Transverse colon (tissue), 4 donors: Measurements from ENCODE around the gene ETHE1. TPM values are rescaled to one million over a fixed set of nuclear protein-coding genes. Genes with fewer than 3 reads are reported as not detected.
"Not testable (repeated sequence)": the region's sequence is repeated elsewhere in the genome, so short reads cannot be mapped to it uniquely, and the experiment has no call there.

Experiments
- DNase-seq: peaks from one replicate; pipeline ENCODE4 v3.0.0-alpha.2; 2019
- H3K27ac ChIP-seq, 4 donors: fragments of 200-600 bp; sonication (generic); 2 replicates each; pipeline ENCODE4 v1.5.1; 2016 to 2018; ENCODE audit warnings: inconsistent platforms in 4 of 4
- H3K27me3 ChIP-seq: fragments of 200-600 bp; sonication (generic); 2 replicates; pipeline ENCODE4 v1.5.1; 2017; ENCODE audit warnings: inconsistent platforms
- H3K36me3 ChIP-seq, 4 donors: fragments of 200-600 bp; sonication (generic); 2 replicates each; pipeline ENCODE4 v1.5.1; 2017 to 2019; ENCODE audit warnings: inconsistent platforms in 4 of 4
- H3K4me1 ChIP-seq, 4 donors: fragments of 200-600 bp; sonication (generic); 2 replicates each; pipeline ENCODE4 v1.5.1; 2017 to 2020; ENCODE audit warnings: inconsistent platforms in 4 of 4
- H3K4me3 ChIP-seq, 4 donors: fragments of 200-600 bp; sonication (generic); 1 replicate in 1 of 4; 2 replicates in 3 of 4; pipeline versions ENCODE4 v1.5.1 to v1.6.1; 2017 to 2019; ENCODE audit warnings: inconsistent platforms in 4 of 4
- H3K9me3 ChIP-seq, 2 donors: fragments of 200-600 bp; sonication (generic); 2 replicates each; pipeline ENCODE4 v1.5.1; 2017 to 2019; ENCODE audit warnings: inconsistent platforms in 2 of 2
- CTCF ChIP-seq, 5 experiments: fragments of 200-600 bp in 3 of 5; fragments of 450-650 bp in 2 of 5; sonication (generic) in 3 of 5; IDR thresholded peaks; 1 replicate in 2 of 5; 2 replicates in 3 of 5; pipeline ENCODE4 v1.5.1; 2016 to 2017; ENCODE audit warnings: antibody characterized with exemption in 5 of 5, inconsistent platforms in 3 of 5, mild to moderate bottlenecking in 2 of 5, moderate library complexity in 1 of 5
- EP300 ChIP-seq: sonication (generic); formaldehyde crosslinking; IDR thresholded peaks from one replicate; pipeline ENCODE4 v1.6.1; 2017; ENCODE audit warnings: antibody characterized with exemption, low read depth
- POLR2A ChIP-seq: fragments of 450-650 bp; IDR thresholded peaks from one replicate; pipeline ENCODE4 v1.6.1; 2016; ENCODE audit warnings: antibody characterized with exemption, mild to moderate bottlenecking, moderate library complexity
- POLR2AphosphoS5 ChIP-seq, 3 donors: sonication (generic); formaldehyde crosslinking; IDR thresholded peaks; one replicate each; pipeline ENCODE4 v1.6.1; 2016; ENCODE audit warnings: antibody characterized with exemption in 3 of 3
- WGBS, 2 donors: methylation state at CpG; one replicate each; pipeline ENCODE4 v1.1.5; 2018; ENCODE audit warnings: low coverage in 1 of 2; 5-methylcytosine and 5-hydroxymethylcytosine counted together
- in situ Hi-C, 4 donors: fragments of 200-750 bp; cut with MboI; loops; one replicate each; pipeline versions ENCODE4 v1.15.0 to v1.15.1; 2017; ENCODE audit warnings: low sequenced_read_pairs in 3 of 4, low pct_ligation_motif_present in 1 of 4, low pct_unique_long_range_greater_than_20kb in 1 of 4
- intact Hi-C: fragments of 100-400 bp; cut with DNase I; formaldehyde crosslinking; loops from one replicate; pipeline ENCODE4 v1.15.1; 2023; ENCODE audit warnings: low total_unique reads
- total RNA-seq, 4 donors: library from RNA; depleted of rRNA; stranded (reverse); fragments of >200 nt; gene quantifications; one replicate each; pipeline ENCODE4 v1.1.0, GENCODE V29; 2016

ETHE1 gene
- total RNA-seq, 4 donors from 2014 or later = 438 to 667 (median 458) TPM

GRCh38 chr19:43525836-43526771, 897 bp downstream of the ETHE1 start:
- peak; percentile 86 for DNase-seq
- in situ Hi-C loops = no loop called here
- 4% methylated on average over 19 of the region's 26 CpGs; no CpG with 5 or more reads in 1 of the 2 donors for WGBS, 2 donors
- Histone ChIP-seq H3K27ac (peak overlapping the region; percentile 92 to 97 (median 95)), H3K9me3 (no peaks in the 10 kb centered on the region), H3K4me1 (peaks cover 4 to 59% (median 37%) of the 10 kb centered on the region in 4 donors), H3K36me3 (no peaks in the 10 kb centered on the region), H3K27me3 (no peaks in the 10 kb centered on the region), H3K4me3 (peak overlapping the region; percentile 61 to 99 (median 91))
- TF ChIP-seq EP300 = peak; percentile 22
- peak; percentile 31 for TF ChIP-seq POLR2A
- TF ChIP-seq CTCF (IDR thresholded peaks at IDR 0.05) = no peak
- no peak for TF ChIP-seq POLR2AphosphoS5 (IDR thresholded peaks at IDR 0.05)
- intact Hi-C loops = no loop called here

- WGBS, 2 donors = 3 to 16% methylated on average over 5 to 12 of the region's 12 CpGs
- intact Hi-C loops (no loop called here), in situ Hi-C loops (loop anchor here in 3 of 4 donors (5.0 kb wide), 1 partner anchor 78 kb away; no protein-coding TSS in a partner anchor)
- H3K27me3 ChIP-seq = no peaks in the 10 kb centered on the region
- no peak for TF ChIP-seq CTCF (IDR thresholded peaks at IDR 0.05)
- TF ChIP-seq EP300 = no peak
- peak; percentile 46 for TF ChIP-seq POLR2A
- TF ChIP-seq POLR2AphosphoS5 (IDR thresholded peaks at IDR 0.05) = peak in 2 of 3 donors; percentile 70 to 80
- no peaks in the 10 kb centered on the region for H3K9me3 ChIP-seq
- DNase-seq = peak; percentile 87
- H3K36me3 ChIP-seq = no peaks in the 10 kb centered on the region
- peak overlapping the region; percentile 61 to 99 (median 91) for H3K4me3 ChIP-seq
- peaks cover 4 to 59% (median 37%) of the 10 kb centered on the region in 4 donors for H3K4me1 ChIP-seq
- H3K27ac ChIP-seq = peak overlapping the region; percentile 92 to 97 (median 95)
Observed at GRCh38 chr19:43524922-43525835, 1.8 kb downstream of the ETHE1 start.

GRCh38 chr19:43523696-43524095, 3.3 kb downstream of the ETHE1 start:
- DNase-seq, intact Hi-C loops, H3K9me3 ChIP-seq, H3K27me3 ChIP-seq, H3K36me3 ChIP-seq, H3K4me3 ChIP-seq: not testable (repeated sequence)
- H3K4me1 ChIP-seq = peaks cover 4 to 65% (median 37%) of the 10 kb centered on the region in 4 donors
- peak overlapping the region in 1 of 4 donors; percentile 95 for H3K27ac ChIP-seq
- in situ Hi-C loops = loop anchor here in 3 of 4 donors (5.0 kb wide), 1 partner anchor 76 kb away; no protein-coding TSS in a partner anchor
- 93 to 97% methylated on average over 8 of the region's 8 CpGs for WGBS, 2 donors

GRCh38 chr19:43522929-43523328, 4.1 kb downstream of the ETHE1 start:
- 65 to 78% methylated on average over 5 of the region's 5 CpGs for WGBS, 2 donors
- intact Hi-C loops = no loop called here
- no peak overlapping the region for H3K27ac ChIP-seq
- no peak for DNase-seq
- H3K36me3 ChIP-seq = no peaks in the 10 kb centered on the region
- H3K4me1 ChIP-seq = peaks cover 0 to 60% (median 33%) of the 10 kb centered on the region in 4 donors
- TF ChIP-seq POLR2AphosphoS5 (IDR thresholded peaks at IDR 0.05) (peak in 1 of 3 donors; percentile 8), POLR2A (no peak), CTCF (IDR thresholded peaks at IDR 0.05) (no peak)
- in situ Hi-C loops = loop anchor here in 3 of 4 donors (5.0 kb wide), 1 partner anchor 76 kb away; no protein-coding TSS in a partner anchor
- H3K4me3 ChIP-seq = no peak overlapping the region
- no peaks in the 10 kb centered on the region for H3K9me3 ChIP-seq
- no peaks in the 10 kb centered on the region for H3K27me3 ChIP-seq
